GM18517 (cell line): ENCODE results near the gene ACOXL.

ENCODE experiments used
- ATAC-seq: cut with Tn5 transposase; IDR thresholded peaks from one replicate; pipeline ENCODE4 v1.9.1; 2021; ENCODE audit warnings: mild to moderate bottlenecking, moderate library complexity; ENCODE audit not compliant: unreplicated experiment

Gene ACOXL

GRCh38 chr2:110790907-110791306, 58.5 kb downstream of the ACOXL start:
- ATAC-seq: no peak

GRCh38 chr2:110791435-110791834, 59.1 kb downstream of the ACOXL start:
- no peak for ATAC-seq

GRCh38 chr2:110793034-110793433, 60.7 kb downstream of the ACOXL start:
- ATAC-seq: no peak

GRCh38 chr2:110794390-110794789, 62.0 kb downstream of the ACOXL start:
- no peak for ATAC-seq

- ATAC-seq: no peak
Observed at GRCh38 chr2:110794951-110795350, 62.6 kb downstream of the ACOXL start.

- no peak for ATAC-seq
Observed at GRCh38 chr2:110796716-110797301, 64.4 kb downstream of the ACOXL start.

GRCh38 chr2:110799376-110799775, 67.0 kb downstream of the ACOXL start:
- ATAC-seq: no peak

- ATAC-seq: no peak
Observed at GRCh38 chr2:110800611-110801402, 68.4 kb downstream of the ACOXL start.

- no peak for ATAC-seq
Observed at GRCh38 chr2:110802208-110802932, 70.0 kb downstream of the ACOXL start.

GRCh38 chr2:110804433-110804832, 72.1 kb downstream of the ACOXL start:
- ATAC-seq: no peak

- ATAC-seq: no peak
Observed at GRCh38 chr2:110804915-110805314, 72.5 kb downstream of the ACOXL start.

- ATAC-seq: no peak
Observed at GRCh38 chr2:110805894-110806452, 73.6 kb downstream of the ACOXL start.

GRCh38 chr2:110807522-110807921, 75.1 kb downstream of the ACOXL start:
- ATAC-seq: no peak

GRCh38 chr2:110810404-110810803, 78.0 kb downstream of the ACOXL start:
- no peak for ATAC-seq

GRCh38 chr2:110812726-110813645, 80.6 kb downstream of the ACOXL start:
- no peak for ATAC-seq

GRCh38 chr2:110813896-110814295, 81.5 kb downstream of the ACOXL start:
- ATAC-seq: no peak

GRCh38 chr2:110815938-110816337, 83.6 kb downstream of the ACOXL start:
- ATAC-seq: no peak

GRCh38 chr2:110816404-110817365, 84.3 kb downstream of the ACOXL start:
- no peak for ATAC-seq

- ATAC-seq: no peak
Observed at GRCh38 chr2:110818767-110819481, 86.6 kb downstream of the ACOXL start.
